HG03103 (cell line): Measurements from ENCODE around the gene SLC9A5.

Source experiments
- ATAC-seq: cut with Tn5 transposase; IDR thresholded peaks from one replicate; pipeline ENCODE4 v1.9.1; 2021; ENCODE audit warnings: low read depth; ENCODE audit not compliant: unreplicated experiment

Gene SLC9A5

DNA sequence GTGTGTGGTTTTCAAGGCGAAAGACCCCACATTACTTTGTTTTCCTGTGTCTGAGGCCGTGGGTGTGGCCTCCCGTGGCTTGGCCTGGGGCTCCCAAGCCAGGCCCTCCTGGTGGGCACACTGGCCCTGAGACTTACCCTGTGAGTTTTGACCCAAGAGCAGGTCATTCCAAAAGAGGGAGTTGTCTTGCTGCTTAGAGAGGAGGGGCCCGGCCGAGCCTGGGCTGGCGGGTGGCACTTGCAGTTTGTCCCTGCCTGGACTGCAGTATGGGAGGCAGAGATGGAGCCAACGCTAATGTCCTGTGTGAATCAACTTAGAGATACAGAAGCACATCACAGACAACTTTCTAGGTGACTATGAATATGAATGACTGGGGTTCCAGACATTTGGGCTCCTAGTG, 53.3 kb downstream of the SLC9A5 start:
- ATAC-seq, result no peak

DNA sequence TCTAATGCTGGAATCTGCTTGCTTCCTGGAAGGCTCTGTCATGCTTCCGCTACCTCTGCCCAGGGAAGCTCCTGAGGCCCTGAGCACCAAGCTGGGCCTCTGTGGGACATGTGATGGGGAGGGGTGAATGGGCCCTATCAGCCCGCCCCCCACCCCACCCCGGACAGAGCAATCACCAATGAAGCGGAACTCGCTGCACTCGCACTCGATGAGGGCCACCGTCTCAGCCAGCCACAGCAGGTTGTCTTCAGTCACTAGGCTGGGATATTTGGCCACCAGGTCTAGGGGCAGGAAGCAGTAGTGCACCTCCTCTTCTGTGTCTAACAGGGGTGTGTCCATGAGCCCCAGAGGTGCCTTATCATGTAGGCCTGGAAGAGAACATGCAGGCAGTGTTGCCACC, 54.2 kb downstream of the SLC9A5 start:
- ATAC-seq, result no peak

GRCh38 chr16:67304020-67304419, 55.2 kb downstream of the SLC9A5 start:
- no peak for ATAC-seq

- no peak for ATAC-seq
Observed at GRCh38 chr16:67305216-67306071, 56.7 kb downstream of the SLC9A5 start.

GRCh38 chr16:67310561-67310960, 61.8 kb downstream of the SLC9A5 start:
- ATAC-seq, result no peak

DNA sequence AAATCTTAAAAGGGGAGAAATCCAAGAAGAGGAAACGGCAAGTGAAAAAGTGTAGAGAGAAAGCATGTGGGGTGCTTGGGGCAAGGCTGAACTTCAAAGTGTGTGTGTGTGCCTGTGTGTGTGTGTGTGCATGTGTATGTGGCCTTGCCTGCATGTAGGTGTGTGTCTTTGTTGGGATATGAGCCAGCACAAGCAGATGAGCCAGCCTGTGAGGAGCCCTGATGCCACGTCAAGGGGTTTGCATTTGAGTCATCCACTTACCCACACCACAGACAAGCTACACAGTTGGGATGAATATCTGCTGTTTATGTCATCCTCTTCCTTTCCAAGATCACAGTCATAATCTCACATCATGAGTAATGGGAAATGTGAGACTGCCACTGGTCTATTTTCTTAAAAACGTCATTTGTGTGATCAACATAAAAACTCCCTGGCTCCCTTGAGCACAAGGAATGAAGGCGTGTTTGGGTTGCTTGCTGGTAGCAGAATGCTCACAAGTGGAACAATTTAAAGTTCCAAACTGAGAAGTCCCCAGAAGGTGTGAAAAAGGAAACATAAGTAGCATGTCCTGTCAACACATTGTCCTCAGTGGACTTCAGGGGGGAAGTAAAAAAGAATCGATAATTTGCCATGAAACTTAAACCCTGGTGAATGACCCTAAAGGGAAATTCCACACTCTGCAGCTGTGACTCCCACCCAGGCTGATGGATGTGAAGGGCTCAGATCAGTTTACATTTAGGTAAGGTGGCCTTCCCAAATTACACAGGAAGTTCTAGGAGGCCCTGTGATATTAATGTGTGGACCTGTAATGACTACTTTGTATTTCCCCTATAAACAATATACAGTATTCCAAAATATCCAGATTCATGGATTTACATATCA, 63.1 kb downstream of the SLC9A5 start:
- ATAC-seq, result peak; percentile 70

GRCh38 chr16:67312719-67313118, 63.9 kb downstream of the SLC9A5 start:
- no peak for ATAC-seq

DNA sequence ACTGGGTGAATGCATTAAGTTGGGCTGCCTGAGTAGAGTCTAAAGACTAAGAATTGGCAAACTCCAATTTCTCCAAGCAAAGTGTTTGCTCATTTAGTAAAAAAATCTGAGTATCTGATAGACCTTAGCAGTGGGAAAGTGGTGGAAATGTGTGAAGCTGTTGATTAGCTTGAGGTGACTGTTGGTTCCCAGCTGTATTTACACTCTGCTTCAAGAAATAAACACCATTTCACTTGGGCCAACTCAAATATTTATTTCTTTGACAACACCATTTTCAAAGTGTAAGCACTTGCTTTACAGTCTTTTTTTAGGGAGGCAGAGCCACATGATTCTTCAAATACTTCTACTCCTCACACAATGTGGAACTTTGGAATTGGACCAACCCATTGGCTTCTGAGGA, 69.1 kb downstream of the SLC9A5 start:
- no peak for ATAC-seq
